Measurements from ENCODE around the gene PRADC1.

Gene PRADC1

DNA sequence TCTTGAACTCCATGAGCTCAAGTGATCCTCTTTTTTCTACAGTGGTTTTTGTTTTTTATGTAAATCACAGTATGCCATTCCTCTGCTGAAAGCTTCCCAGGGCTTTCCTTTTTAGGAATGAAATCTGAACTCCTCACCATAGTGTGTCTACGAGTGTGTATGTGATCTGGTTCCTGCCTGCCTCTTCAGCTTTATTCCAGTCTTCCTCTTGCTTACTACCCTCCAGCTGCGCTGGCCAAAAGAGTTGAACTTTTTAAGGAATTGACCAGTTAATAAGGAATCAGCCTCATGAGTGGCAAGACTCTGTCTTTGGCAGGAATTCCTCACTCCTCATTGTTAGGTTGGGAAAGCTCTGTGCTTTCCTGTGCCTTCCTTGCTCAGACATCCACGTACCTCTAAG is 5.1 kb upstream of the PRADC1 start:
- DNase-seq (ENCODE audit: low read depth in 4 of 4, low spot score in 1 of 4), result no peak

DNA sequence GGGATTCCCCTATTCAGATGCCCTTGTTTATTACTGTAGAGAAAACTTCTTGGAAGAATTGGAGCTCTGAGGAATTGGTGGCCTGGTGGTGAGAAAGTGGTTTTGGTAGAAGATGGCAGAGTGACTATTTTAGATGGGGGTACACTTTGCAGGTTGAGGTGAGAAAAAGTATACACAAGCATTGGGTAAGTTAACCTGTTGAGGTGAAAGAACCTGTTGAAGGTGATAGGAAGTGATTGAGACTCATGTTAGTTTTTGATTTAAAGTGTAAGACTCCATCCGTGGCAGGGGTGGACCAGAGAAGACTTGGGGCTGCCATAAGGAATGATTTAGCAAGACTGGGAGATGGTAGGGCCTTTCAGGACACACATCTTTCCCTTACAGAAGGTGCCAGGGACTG is 4.1 kb upstream of the PRADC1 start:
- DNase-seq (ENCODE audit: low read depth in 4 of 4, low spot score in 1 of 4), result no peak

DNA sequence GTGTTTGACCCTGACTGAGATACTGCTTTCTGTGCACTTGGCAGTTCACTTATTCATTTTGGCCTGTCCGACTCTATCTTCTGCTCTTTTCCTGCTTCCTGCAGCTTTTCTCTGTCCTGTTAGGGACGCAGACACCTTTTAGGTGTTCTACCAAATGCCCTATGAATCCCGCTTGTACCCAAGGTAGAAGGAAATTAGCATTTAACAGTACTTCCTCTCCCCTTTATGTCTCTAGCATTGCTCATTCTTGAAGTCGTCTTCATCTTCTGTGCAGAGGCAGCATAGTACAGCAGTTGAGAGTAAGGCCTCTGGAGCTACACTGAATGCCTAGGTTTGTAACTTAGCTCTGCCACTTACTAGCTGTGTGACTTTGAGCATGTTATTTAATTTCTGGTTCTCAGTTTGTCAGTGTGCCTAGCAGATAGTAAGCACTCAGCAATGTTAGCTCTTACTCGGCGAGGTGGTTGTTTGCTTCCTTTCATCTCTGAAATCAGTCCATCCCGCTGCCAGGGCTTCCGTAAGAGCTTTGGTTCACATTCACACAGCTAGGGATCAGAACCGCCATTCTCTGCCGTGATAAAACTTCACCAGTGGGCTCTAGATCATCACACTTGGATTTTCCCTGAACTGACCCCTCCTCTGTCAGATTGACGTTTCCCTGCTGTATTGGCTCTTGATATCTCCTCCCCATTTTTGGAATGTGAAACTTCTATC is 2.4 kb upstream of the PRADC1 start:
- no peak for DNase-seq (ENCODE audit: low read depth in 4 of 4, low spot score in 1 of 4)

DNA sequence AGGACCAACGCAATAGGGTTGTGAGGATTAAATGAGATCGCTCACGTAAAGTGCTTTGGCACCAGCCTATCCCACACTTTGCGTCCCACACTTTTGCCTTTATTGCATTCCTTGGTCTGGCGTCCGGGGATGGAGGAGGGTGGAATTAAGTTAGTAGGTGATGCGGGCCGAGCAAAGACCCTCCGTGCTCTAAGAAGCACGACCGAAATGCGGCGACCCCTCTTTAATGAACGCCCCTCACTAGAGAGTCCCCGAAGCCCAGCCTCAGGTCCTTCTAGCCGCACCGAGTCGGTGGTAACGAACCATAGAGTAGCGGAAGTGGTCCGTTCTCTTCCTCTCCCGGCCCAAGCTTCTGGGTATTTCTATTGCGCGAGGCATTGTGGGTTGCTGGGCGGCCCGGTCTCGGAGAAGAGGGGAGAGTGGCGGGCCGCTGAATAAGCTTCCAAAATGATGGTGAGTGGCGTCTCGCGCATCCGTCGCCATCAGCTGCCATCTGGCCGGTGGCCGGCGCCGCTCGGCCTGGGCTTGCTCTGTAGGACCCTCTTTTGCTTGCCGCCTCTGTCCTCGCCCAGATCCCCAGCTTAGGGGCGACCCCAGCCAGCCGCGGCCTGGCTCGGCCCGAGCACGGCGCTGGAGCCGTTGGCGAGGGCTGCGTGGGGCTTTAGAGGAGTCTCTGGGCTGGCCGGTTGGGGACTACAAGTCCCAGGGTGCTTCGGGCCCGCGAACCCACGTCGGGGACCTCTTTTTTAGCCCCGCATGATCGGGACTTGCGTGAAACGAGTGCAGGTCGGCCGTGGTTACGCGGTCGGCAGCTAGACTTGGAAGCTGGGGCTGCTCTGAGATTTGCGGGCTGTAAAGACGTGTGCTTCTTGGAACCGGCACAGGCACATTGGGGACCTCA is 1.1 kb upstream of the PRADC1 start, which contains the start of gene CCT7:
Gene CCT7 (plus strand): TSS at position 377 of the 901 bp plus-strand sequence. CDS start 71 bp downstream, at position 448.
- peak; percentile 65 to 77 (median 76) for DNase-seq (ENCODE audit: low read depth in 4 of 4, low spot score in 1 of 4)

DNA sequence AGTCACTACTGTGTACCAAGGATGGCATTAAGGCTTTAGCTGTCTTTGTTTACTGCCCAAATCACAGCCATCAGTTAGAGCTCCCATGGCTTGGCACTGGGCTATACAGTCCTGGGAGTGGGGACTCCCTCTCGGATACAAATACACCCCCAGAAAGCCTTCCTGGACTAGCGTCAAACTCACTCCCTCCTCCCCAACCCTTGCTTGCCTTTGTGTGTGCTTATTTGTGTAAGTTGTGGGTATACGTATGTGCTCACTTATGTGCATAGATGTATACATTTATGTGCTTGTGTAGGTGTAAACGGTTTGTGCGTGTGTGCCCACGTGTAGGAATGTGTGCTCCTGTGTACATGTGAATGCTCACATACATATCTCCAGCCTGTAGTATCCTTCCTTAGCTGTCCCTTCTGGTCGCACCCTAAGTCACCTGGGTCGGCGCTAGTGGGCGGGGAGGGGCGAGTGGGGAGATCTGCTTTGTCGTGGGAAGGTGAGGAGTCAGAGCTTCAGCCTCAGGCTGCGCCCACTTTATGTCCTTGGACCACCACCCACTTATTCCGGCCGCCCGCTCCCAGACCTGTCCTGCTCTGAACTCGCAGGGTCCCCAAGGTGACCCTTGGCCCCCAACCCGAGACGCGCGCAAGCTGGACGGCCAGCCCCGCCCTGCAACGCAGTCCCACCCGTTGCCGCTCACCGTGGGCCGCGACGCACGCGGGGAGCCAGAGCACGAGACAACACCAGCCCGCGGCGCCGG is 461 bp downstream of the PRADC1 start:
- DNase-seq (ENCODE audit: low read depth in 4 of 4, low spot score in 1 of 4), result no peak

DNA sequence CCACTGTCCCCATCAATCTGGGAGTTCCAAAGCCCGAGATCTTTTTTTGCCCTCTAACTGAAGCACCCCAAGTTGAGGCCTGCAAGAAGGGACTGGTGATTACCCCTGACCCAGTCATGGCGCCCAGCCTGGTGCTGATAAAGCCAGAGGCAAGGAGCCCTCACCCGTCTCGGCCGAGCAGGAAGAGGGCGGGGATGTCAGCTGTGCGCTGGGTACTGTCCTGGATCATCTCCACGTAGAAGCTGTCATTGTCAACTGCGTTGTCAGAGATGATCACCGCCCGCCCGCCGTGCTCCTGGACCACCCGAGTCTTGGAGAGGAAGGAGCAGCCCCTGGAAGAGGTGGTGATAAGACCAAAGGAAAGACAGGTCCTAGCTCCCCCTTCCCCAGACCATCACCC is 4.4 kb downstream of the PRADC1 start:
- no peak for DNase-seq (ENCODE audit: low read depth in 4 of 4, low spot score in 1 of 4)

DNA sequence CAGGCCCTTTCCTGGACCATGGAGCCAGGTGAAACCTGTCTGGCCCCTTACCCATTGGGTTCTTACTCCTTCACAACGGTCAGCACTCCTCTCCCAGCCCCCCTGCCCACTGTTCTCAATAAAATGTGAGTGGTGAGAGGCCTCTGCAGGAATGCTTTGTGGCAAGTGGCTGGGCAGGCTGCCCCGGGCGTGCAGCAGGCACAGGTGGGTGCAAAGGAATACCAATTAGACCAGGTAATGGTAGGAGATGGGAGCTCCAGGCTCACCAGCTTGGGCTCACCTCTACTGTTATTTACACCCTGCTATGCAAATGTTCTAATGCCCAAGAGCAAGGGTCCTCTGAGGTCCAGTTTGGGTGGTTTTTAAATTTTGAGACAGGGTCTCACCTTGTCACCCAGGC is 6.0 kb downstream of the PRADC1 start:
- DNase-seq (ENCODE audit: low read depth in 4 of 4, low spot score in 1 of 4), result no peak

DNA sequence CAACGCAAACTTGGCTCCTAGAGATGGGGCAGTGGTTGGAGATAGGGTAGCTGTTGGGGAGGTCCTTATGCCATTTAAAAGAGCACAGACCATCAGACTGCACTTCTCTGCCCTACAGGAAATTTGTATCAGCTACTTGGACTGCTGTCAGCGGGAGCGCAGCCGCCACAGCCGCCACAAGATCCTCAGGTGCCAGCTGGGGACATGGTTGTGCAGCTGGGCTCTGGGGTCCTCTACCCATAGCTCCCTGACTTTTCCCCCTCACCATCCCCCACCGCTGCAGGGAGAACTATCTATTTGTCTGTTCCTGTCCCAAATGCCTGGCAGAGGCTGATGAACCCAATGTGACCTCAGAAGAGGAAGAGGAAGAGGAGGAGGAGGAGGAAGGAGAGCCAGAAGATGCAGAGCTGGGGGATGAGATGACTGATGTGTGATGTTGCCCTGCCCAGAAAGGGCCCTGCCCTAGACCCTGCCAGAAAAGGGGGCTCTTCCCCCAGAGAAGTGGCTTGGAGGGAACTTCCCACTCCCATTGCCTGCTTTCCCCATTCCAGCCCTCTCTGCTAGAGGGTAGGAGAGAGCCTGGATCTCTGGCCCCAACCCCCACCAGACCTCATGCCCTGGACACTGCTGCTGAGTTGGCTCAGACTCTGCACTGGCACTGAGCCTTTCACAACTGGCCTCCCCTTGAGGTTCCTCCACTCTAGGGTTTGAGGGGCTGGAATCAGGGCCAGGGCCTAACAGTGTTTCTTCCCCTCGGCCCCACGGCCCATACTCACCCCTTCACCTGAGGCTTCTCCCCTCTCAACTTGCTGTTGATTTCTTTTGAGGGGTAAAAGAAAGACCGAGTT is 7.3 kb downstream of the PRADC1 start:
- no peak for DNase-seq (ENCODE audit: low read depth in 4 of 4, low spot score in 1 of 4)

DNA sequence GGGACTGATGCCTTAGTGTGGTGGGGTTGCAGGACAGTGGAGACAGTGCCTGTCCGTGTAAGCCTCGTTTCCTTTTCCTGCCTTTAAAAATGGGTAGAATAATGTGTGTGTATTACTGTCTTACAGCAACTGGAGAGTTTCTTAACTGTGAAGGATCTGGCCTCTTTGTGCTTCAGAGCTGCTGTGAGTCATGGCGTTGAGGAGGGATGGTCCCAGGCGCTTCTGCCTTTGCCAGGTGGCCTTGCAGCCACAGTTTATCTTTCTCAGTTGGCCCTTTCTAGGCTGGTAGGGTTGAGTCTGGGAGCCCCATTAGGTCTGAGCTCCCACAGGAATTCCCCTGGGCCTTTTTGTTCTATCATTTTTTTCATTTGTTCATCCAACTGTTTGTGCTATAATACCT is 9.2 kb downstream of the PRADC1 start:
- no peak for DNase-seq (ENCODE audit: low read depth in 4 of 4, low spot score in 1 of 4)

DNA sequence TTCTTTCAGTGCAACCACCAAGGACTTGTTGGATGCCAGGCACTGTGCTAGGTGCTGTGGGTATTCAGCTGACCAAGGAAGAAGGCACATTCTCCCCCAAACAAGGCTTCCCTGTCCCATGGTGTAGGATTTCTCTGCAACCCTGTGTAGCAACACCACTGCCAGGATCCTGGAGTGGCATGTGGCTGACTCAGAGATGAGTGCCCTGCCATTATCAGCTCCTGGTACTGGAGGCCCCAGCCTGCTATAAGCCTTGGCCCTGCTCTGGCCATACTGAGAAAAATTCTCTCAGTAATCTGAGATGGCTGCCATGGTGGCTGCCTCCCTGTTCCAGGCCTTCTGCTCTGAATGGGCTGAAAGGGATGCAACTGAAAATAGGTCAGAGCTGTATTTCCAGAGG is 14.7 kb downstream of the PRADC1 start:
- no peak for DNase-seq (ENCODE audit: low read depth in 4 of 4, low spot score in 1 of 4)

DNA sequence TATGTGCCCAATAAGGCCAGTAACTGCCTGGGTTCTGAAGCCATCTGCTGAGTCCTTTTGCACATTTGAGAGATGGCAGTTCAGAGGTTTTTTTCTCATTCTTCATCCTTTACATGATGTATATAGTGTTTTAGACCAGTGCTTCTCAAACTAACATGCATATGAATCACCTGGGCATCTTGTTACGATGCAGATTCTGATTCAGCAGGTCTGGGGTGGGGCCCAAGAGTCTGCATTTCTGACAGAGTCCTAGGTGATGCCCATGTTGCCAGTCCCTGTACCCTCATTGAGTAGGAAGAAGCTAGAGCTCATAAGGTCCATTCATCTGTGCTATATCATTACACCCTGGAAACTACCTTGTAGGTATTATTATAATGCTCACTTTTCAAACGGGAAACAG is 15.2 kb downstream of the PRADC1 start:
- no peak for DNase-seq (ENCODE audit: low read depth in 4 of 4, low spot score in 1 of 4)

DNA sequence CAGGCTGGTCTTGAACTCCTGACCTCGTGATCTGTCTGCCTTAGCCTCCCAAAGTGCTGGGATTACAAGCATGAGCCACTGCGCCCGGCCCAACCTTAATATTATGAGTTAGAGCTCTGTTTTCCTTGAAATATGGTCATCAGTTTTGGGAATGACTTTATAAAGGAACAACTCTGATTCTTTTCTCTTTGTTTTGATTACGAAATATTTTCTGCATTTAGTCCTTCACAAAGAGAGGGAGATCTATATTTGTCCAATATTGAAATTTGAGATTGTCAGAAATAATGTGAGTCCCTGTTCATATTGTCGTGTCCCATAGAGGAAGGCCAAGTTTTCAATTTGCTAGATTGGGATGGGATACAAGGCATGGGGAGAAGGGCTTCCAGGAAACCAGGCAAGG is 15.9 kb downstream of the PRADC1 start:
- DNase-seq (ENCODE audit: low read depth in 4 of 4, low spot score in 1 of 4), result no peak

DNA sequence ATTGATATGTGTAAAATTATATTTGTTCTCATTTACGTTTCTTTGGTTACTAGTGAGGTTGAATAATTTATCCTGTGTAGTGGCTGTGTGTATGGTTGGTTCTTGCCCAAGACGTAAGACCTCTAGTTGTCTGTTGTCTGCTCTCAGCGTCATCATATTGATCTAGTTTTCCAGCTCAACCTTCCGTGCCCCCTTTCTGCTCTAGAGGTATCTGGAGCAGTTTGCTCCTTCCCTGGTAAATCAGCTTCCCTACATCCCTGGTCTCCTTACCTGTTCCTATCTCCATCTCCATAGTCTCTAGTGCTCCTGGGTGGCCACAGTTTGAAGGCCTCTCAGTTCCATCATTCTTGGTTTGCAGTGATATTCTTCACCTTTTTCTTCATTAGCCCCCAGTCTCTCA is 17.8 kb downstream of the PRADC1 start:
- DNase-seq (ENCODE audit: low read depth in 4 of 4, low spot score in 1 of 4), result no peak

DNA sequence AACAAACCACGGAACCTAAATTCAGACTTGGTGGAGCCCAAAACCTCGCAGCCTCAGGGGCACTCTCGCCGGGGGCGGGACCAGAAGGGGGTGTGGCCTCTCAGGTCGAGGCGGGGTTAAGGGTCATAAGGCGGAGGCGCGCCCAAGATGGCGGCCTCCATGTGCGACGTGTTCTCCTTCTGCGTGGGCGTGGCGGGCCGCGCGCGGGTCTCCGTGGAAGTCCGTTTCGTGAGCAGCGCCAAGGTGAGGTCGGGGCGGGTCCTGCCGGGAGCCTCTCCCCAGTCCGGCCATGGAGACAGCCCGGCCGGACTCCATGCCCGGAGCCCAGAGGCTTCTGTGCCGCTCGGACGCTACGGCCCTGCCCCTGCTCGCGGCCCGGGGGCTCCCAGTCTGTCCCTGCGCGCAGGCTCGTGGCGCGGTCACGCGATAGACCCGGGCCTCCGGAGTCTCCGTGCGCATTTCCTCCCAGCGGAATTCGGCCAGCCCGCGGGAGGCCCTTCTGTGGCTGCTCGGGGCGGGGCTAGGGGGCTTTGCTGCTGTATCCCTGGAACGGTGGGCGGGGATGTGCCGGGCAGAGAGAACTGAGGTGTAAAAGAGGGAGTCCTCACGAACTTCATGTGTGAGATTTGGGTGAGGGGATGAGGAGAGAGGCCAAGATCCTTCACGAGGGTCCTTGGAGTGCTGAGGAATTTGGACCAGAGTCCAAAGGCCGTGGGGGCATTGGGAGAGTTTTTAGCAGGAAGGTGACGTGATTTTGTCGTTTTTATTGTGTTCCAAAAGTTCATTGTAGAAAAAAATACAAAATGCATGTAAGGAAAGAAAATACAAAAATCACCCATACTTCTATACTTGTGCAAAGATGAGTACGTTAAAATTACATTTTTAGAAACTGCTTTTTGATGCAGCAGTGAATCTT is 18.7 kb downstream of the PRADC1 start, which contains the start of gene SMYD5:
Gene SMYD5 (plus strand): TSS at position 126 of the 916 bp plus-strand sequence. CDS start 22 bp downstream, at position 148.
- peak; percentile 79 to 90 (median 88) for DNase-seq (ENCODE audit: low read depth in 4 of 4, low spot score in 1 of 4)

DNA sequence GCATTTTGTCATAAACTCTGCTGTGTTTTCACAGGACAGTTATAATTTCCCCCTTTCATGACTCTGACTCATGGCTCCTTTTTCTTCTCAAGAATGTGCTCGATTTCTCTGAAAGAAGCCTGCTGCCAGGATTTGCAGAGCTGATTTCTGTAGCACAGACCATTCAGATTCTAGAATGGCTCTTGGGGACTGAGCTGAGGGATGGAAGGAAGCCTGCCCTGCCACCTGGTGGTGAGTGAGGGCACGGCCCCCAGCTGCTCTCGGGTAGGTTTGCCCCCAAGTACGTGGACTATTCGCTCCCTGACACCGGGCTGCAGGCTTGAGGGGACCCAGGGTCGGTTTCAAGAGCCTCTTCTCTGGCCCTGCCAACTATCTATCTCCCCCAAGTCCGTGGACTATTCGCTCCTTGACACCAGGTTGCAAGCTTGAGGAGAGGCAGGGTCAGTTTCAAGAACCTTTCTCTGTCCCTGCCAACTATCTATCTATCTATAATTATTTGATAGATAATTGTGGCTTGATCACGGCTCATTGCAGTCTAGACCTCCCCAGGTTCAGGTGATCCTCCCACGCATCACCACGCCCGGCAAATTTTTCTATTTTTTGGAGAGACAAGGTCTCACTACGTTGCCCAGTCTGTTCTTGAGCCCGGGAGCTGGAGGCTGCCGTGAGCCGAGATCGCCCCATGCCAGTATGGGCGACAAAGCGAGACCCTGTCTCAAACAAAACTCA is 20.4 kb downstream of the PRADC1 start:
- DNase-seq (ENCODE audit: low read depth in 4 of 4, low spot score in 1 of 4), result peak; percentile 39 to 64 (median 50)

DNA sequence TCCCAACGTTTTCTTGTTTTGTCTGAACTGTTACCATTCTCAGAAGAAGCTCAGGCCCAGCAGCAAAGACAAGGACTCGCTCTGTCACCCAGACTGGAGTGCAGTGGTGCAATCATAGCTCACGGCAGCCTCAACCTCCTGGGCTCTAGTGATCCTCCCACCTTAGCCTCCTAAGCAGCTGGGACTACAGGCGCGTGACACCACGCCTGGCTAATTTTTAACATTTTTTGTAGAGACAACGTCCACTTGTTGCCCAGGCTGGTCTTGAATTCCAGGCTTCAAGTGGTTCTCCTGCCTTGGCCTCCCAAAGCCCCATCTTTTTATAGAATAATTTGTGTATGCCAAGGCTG is 21.0 kb downstream of the PRADC1 start:
- DNase-seq (ENCODE audit: low read depth in 4 of 4, low spot score in 1 of 4), result no peak

DNA sequence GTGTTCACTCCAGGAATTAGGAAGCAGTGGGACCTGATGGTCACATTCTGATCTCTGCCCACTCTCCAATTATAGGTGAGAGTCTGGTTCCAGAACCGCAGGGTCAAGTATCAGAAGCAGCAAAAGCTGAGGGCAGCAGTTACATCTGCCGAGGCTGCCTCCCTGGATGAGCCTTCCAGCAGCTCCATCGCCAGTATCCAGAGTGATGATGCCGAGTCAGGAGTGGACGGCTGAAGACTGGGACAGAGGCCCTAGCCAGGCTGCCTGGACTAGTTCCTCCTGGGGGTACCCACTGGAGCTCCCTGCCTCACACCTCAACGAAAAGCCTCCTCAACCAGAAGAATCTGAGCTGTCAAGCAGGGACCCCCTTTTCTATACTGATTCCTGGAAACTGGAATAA is 22.3 kb downstream of the PRADC1 start:
- no peak for DNase-seq (ENCODE audit: low read depth in 4 of 4, low spot score in 1 of 4)

DNA sequence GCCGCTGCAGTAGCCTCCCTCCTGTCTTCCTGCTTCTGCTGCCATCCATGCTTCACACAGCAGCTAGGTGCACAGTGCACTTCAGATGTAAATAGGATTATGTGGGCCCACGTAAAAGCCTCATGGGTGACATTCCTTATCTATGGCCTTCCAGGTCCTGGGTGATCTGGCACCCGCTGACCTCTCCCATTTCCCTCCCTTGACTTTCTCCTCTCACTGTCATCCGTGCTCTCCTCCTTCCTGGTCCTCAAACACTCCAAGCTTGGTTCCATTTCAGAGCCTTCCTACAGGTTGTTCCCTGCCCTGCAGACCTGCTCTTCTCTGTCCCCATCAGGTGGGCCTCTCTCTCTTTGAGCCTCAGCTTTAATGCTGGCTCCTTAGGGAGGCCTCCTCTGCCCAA is 23.0 kb downstream of the PRADC1 start:
- DNase-seq (ENCODE audit: low read depth in 4 of 4, low spot score in 1 of 4), result no peak

DNA sequence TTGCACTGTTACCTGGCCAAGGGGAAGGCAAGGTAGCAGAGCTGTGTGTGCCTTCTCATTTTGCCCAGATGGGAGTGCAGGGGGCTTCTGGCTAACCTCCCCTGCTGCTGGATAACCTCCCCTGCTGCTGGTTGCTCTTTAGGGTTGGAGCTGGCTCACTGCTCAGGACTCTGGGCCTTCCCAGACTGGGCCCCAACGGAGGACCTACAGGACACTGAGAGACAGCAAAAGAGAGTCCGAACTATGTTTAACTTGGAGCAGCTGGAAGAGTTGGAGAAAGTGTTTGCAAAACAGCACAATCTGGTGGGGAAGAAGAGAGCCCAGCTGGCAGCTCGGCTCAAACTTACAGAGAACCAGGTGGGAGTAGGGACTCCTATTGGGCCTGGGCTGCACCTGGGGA is 24.8 kb downstream of the PRADC1 start:
- no peak for DNase-seq (ENCODE audit: low read depth in 4 of 4, low spot score in 1 of 4)
